Peyer's patch (tissue), 4 donors: ENCODE measurements around the gene CNST.

Experiments used
- POLR2A ChIP-seq, 2 donors: fragments of 450-650 bp; IDR thresholded peaks; one replicate each; pipeline ENCODE4 v1.5.1; 2017; ENCODE audit warnings: antibody characterized with exemption in 2 of 2, mild to moderate bottlenecking in 2 of 2, moderate library complexity in 2 of 2
- TF ChIP-seq, protein P1 (sequence below), 6 experiments: fragments of 450-650 bp in 4 of 6; fragments of 200-600 bp in 2 of 6; sonication (generic) in 1 of 6; IDR thresholded peaks; one replicate each; pipeline ENCODE4 v1.5.1; 2017 to 2019; ENCODE audit warnings: antibody characterized with exemption in 6 of 6, mild to moderate bottlenecking in 3 of 6, moderate library complexity in 1 of 6

DNA sequence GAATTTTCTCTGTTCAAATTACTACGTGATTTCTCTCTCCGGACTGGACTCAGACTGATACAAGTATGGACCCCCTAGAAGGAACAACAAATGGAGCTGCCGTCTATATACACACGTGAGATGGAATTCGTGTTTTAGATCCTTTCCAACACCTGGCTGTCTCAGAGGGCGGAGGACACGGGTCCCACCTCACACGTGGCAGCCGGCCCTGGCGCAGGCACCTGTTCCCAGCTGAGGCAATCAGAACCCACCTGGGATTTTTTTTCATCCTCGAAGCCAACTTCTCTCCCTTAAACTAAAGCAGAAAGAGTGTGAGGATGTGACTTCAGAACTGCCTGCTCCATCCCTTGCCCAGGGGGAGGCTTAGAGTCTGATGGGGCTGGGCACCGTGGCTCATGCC is 123.8 kb downstream of the CNST start:
- TF ChIP-seq, protein P1, sequence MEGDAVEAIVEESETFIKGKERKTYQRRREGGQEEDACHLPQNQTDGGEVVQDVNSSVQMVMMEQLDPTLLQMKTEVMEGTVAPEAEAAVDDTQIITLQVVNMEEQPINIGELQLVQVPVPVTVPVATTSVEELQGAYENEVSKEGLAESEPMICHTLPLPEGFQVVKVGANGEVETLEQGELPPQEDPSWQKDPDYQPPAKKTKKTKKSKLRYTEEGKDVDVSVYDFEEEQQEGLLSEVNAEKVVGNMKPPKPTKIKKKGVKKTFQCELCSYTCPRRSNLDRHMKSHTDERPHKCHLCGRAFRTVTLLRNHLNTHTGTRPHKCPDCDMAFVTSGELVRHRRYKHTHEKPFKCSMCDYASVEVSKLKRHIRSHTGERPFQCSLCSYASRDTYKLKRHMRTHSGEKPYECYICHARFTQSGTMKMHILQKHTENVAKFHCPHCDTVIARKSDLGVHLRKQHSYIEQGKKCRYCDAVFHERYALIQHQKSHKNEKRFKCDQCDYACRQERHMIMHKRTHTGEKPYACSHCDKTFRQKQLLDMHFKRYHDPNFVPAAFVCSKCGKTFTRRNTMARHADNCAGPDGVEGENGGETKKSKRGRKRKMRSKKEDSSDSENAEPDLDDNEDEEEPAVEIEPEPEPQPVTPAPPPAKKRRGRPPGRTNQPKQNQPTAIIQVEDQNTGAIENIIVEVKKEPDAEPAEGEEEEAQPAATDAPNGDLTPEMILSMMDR (IDR thresholded peaks at IDR 0.05): no peak
- TF ChIP-seq POLR2A (IDR thresholded peaks at IDR 0.05): no peak
